Mesenchymal stem cell (in vitro differentiated cells and primary cell): ENCODE data around the gene SORCS1.

Experiments used
- DNase-seq: peaks from one replicate; pipeline ENCODE4 v3.0.0-alpha.2; 2013
- H2AFZ ChIP-seq: one replicate; pipeline ENCODE4 v1.6.1; 2013; ENCODE audit warnings: low read depth, mild to moderate bottlenecking, control low read depth, inconsistent platforms, low read length, moderate library complexity
- H2AK5ac ChIP-seq: 2 replicates; pipeline ENCODE4 v1.6.1; 2013; ENCODE audit warnings: low read length, moderate library complexity, mild to moderate bottlenecking, inconsistent platforms; ENCODE audit not compliant: severe bottlenecking
- H2BK120ac ChIP-seq: one replicate; pipeline ENCODE4 v1.6.1; 2013; ENCODE audit warnings: low read depth, mild to moderate bottlenecking, inconsistent platforms, low read length, moderate library complexity
- H2BK12ac ChIP-seq, 2 experiments: one replicate each; pipeline ENCODE4 v1.6.1; 2013; ENCODE audit warnings: inconsistent platforms in 2 of 2, low read length in 2 of 2, mild to moderate bottlenecking in 2 of 2, moderate library complexity in 2 of 2, control low read depth in 1 of 2
- H2BK15ac ChIP-seq: one replicate; pipeline ENCODE4 v1.6.1; 2013; ENCODE audit warnings: mild to moderate bottlenecking, low read depth, inconsistent platforms; ENCODE audit not compliant: poor library complexity, severe bottlenecking
- H2BK5ac ChIP-seq: 2 replicates; pipeline ENCODE4 v1.6.1; 2013; ENCODE audit warnings: low read depth, mild to moderate bottlenecking, low read length, control low read depth, inconsistent platforms; ENCODE audit not compliant: poor library complexity, severe bottlenecking
- H3K14ac ChIP-seq, 2 experiments: one replicate each; pipeline ENCODE4 v1.6.1; 2013; ENCODE audit warnings: inconsistent platforms in 2 of 2, low read length in 2 of 2, control low read depth in 1 of 2, mild to moderate bottlenecking in 1 of 2, moderate library complexity in 1 of 2
- H3K18ac ChIP-seq, 2 experiments: one replicate each; pipeline ENCODE4 v1.6.1; 2013; ENCODE audit warnings: inconsistent platforms in 2 of 2, low read length in 2 of 2, control low read depth in 1 of 2, low read depth in 1 of 2, mild to moderate bottlenecking in 1 of 2
- H3K23ac ChIP-seq, 2 experiments: one replicate each; pipeline ENCODE4 v1.6.1; 2013; ENCODE audit warnings: inconsistent platforms in 2 of 2, low read length in 2 of 2, mild to moderate bottlenecking in 2 of 2, moderate library complexity in 2 of 2, control low read depth in 1 of 2
- H3K27ac ChIP-seq: 2 replicates; pipeline ENCODE4 v1.5.1; 2013; ENCODE audit warnings: mild to moderate bottlenecking, moderate library complexity, low read length, control low read depth, inconsistent platforms; ENCODE audit not compliant: poor library complexity, severe bottlenecking
- H3K27me3 ChIP-seq, 2 experiments: 2 replicates each; pipeline versions ENCODE4 v1.6.1 to v1.7.0; 2013; ENCODE audit warnings: low read length in 2 of 2, mild to moderate bottlenecking in 2 of 2, moderate library complexity in 2 of 2, control low read depth in 1 of 2, inconsistent platforms in 1 of 2; ENCODE audit not compliant: control insufficient read depth in 1 of 2, insufficient read depth in 1 of 2
- H3K36me3 ChIP-seq, 2 experiments: 2 replicates each; pipeline versions ENCODE4 v1.6.1 to v1.7.0; 2013; ENCODE audit warnings: low read length in 2 of 2, control low read depth in 1 of 2, inconsistent platforms in 1 of 2, low read depth in 1 of 2, mild to moderate bottlenecking in 1 of 2; ENCODE audit not compliant: insufficient read depth in 2 of 2, control insufficient read depth in 1 of 2
- H3K4ac ChIP-seq, 2 experiments: one replicate each; pipeline ENCODE4 v1.6.1; 2013; ENCODE audit warnings: inconsistent platforms in 2 of 2, low read length in 2 of 2, mild to moderate bottlenecking in 2 of 2, moderate library complexity in 2 of 2, control low read depth in 1 of 2, low read depth in 1 of 2
- H3K4me1 ChIP-seq: 2 replicates; pipeline ENCODE4 v1.6.1; 2013; ENCODE audit warnings: low read depth, low read length, control low read depth; ENCODE audit not compliant: control insufficient read depth, insufficient read depth
- H3K4me2 ChIP-seq: 2 replicates; pipeline ENCODE4 v1.6.1; 2013; ENCODE audit warnings: low read length, mild to moderate bottlenecking, inconsistent platforms; ENCODE audit not compliant: poor library complexity, severe bottlenecking
- H3K4me3 ChIP-seq, 2 experiments: 2 replicates each; pipeline versions ENCODE4 v1.5.1 to v1.7.0; 2013; ENCODE audit warnings: low read length in 2 of 2, mild to moderate bottlenecking in 2 of 2, control low read depth in 1 of 2, low read depth in 1 of 2; ENCODE audit not compliant: insufficient read depth in 1 of 2
- H3K79me1 ChIP-seq: replicated peaks from 2 replicates; pipeline ENCODE4 v1.6.1; 2013; ENCODE audit warnings: mild to moderate bottlenecking, control low read depth, low read length, inconsistent platforms; ENCODE audit not compliant: poor library complexity, severe bottlenecking
- H3K9ac ChIP-seq: 2 replicates; pipeline ENCODE4 v1.7.0; 2013; ENCODE audit warnings: mild to moderate bottlenecking, low read length, moderate library complexity
- H3K9me3 ChIP-seq: 2 replicates; pipeline ENCODE4 v1.7.0; 2013; ENCODE audit warnings: mild to moderate bottlenecking, low read length; ENCODE audit not compliant: control insufficient read depth
- H4K8ac ChIP-seq: one replicate; pipeline ENCODE4 v1.6.1; 2013; ENCODE audit warnings: inconsistent platforms, mild to moderate bottlenecking, low read length, moderate library complexity
- H4K91ac ChIP-seq: one replicate; pipeline ENCODE4 v1.6.1; 2013; ENCODE audit warnings: mild to moderate bottlenecking, low read length, inconsistent platforms
- whole genome bisulfite sequencing: methylation state at CpG from one replicate; pipeline ENCODE4 v1.1.7; 2013; ENCODE audit warnings: mixed read lengths; 5-methylcytosine and 5-hydroxymethylcytosine counted together

Gene SORCS1

GRCh38 chr10:107037192-107038122 is 127.0 kb downstream of the SORCS1 start:
- Histone ChIP-seq H3K4me3 (no peak overlapping the region), H3K4ac (no peak overlapping the region), H2BK12ac (no peak overlapping the region), H3K27ac (no peak overlapping the region), H2BK15ac (no peak overlapping the region), H4K8ac (no peak overlapping the region), H3K9me3 (no peaks in the 10 kb centered on the region), H2BK5ac (no peak overlapping the region), H3K4me1 (no peaks in the 10 kb centered on the region), H3K79me1 (no peaks in the 10 kb centered on the region), H2AFZ (no peak overlapping the region), H3K18ac (no peak overlapping the region), H3K14ac (no peak overlapping the region), H4K91ac (no peak overlapping the region), H3K4me2 (no peak overlapping the region), H2AK5ac (no peak overlapping the region), H3K9ac (no peak overlapping the region), H2BK120ac (no peak overlapping the region), H3K23ac (no peak overlapping the region), H3K27me3 (no peaks in the 10 kb centered on the region), H3K36me3 (no peaks in the 10 kb centered on the region)
- DNase-seq = no peak
- 76% methylated on average over 7 of the region's 10 CpGs for WGBS

GRCh38 chr10:107033799-107034422 is 130.6 kb downstream of the SORCS1 start:
- Histone ChIP-seq H4K91ac (no peak overlapping the region), H2AK5ac (no peak overlapping the region), H3K36me3 (no peaks in the 10 kb centered on the region), H3K27ac (no peak overlapping the region), H4K8ac (no peak overlapping the region), H3K23ac (no peak overlapping the region), H2BK5ac (no peak overlapping the region), H3K4me1 (no peaks in the 10 kb centered on the region), H3K4me2 (no peak overlapping the region), H3K9me3 (no peaks in the 10 kb centered on the region), H2BK15ac (no peak overlapping the region), H2AFZ (no peak overlapping the region), H2BK12ac (no peak overlapping the region), H3K18ac (no peak overlapping the region), H3K4ac (no peak overlapping the region), H3K79me1 (no peaks in the 10 kb centered on the region), H3K4me3 (no peak overlapping the region), H3K9ac (no peak overlapping the region), H2BK120ac (no peak overlapping the region), H3K27me3 (no peaks in the 10 kb centered on the region), H3K14ac (no peak overlapping the region)
- WGBS = 77% methylated on average over 4 of the region's 5 CpGs
- DNase-seq = no peak

- Histone ChIP-seq H2BK120ac (no peak overlapping the region), H3K18ac (no peak overlapping the region), H3K14ac (no peak overlapping the region), H3K36me3 (no peaks in the 10 kb centered on the region), H3K9ac (no peak overlapping the region), H4K8ac (no peak overlapping the region), H3K4me1 (no peaks in the 10 kb centered on the region), H2BK12ac (no peak overlapping the region), H2AK5ac (no peak overlapping the region), H2BK5ac (no peak overlapping the region), H3K27me3 (no peaks in the 10 kb centered on the region), H3K4ac (no peak overlapping the region), H3K4me2 (no peak overlapping the region), H2AFZ (no peak overlapping the region), H2BK15ac (no peak overlapping the region), H4K91ac (no peak overlapping the region), H3K4me3 (no peak overlapping the region), H3K9me3 (no peaks in the 10 kb centered on the region), H3K23ac (no peak overlapping the region), H3K27ac (no peak overlapping the region), H3K79me1 (no peaks in the 10 kb centered on the region)
- DNase-seq = no peak
- 84% methylated on average over 8 of the region's 10 CpGs for WGBS
Measured at GRCh38 chr10:107032700-107033401, 131.7 kb downstream of the SORCS1 start.
